SK-N-DZ (cell line): Measurements from ENCODE around the gene SLC23A2.

Experiments used
- DNase-seq: peaks from one replicate; pipeline ENCODE4 v3.0.0-alpha.2; 2015; ENCODE audit warnings: low spot score

SLC23A2 gene

GRCh38 chr20:4966826-4967751 lies 34.2 kb downstream of the SLC23A2 start:
- peak; percentile 16 for DNase-seq

GRCh38 chr20:4962241-4962855 lies 39.0 kb downstream of the SLC23A2 start:
- DNase-seq: no peak

GRCh38 chr20:4961746-4962145 lies 39.6 kb downstream of the SLC23A2 start:
- DNase-seq: no peak

DNA sequence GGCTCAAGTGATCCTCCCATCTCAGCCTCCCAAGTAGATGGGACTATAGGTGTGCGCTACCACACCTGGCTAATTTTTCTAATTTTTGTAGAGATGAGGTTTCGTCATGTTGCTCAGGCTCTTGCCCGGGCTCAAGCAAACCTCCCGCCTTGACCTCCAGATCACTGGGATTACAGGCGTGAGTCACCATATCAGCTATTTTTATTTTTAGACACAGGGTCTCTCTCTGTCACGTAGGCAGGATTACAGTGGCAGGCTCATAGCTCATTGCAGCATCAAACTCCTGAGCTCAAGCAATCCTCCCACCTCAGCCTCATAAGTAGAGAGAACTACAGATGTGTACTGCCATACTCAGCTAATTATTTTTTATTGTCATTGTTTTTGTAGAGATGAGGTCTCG lies 41.7 kb downstream of the SLC23A2 start:
- no peak for DNase-seq

- DNase-seq: no peak
Observed at GRCh38 chr20:4957939-4958362, 43.4 kb downstream of the SLC23A2 start.

DNA sequence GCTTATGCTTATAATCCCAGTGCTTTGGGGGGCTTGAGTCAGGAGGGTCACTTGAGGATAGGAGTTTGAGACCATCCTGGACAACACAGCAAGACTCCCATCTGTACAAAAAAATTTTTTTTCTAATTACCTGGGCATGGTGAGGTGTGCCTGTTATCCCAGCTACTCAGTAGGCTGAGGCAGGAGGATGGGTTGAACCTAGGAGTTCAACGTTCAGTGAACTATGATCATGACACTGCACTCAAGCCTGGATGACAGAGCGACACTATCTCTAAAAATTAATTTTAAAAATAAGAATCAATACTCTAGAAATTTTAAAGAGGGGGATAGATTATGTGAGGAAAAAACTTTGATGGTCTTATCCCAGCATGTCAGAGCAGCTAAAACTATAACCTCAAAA lies 44.1 kb downstream of the SLC23A2 start:
- DNase-seq: no peak

DNA sequence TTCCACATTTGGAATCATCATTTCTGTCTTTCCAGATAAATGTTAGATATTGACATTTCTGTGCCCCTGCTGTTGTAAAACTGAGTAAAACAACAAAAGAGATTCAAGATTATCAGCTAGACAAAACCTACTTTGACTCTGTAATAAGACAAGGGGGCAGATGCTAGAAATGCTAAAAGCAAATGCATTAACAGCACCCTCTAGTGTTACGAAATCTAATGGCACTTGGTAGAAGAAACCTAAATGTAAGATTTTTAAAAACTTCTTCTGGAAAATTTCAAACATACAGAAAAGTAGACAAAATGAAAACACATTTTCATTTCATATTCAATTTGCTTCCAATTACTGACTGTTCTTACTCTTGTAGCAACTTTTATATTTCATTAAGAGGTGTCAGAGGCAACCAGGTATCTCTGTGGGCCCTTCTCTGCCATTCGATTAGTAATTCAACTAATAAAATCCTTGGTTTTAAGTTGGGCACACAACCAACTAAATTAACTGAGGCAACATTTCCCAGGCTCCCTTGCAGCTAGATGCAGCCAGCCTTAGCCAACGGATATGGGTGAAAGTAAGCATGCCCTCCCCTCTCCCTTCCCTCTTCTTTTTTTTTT lies 45.0 kb downstream of the SLC23A2 start:
- peak; percentile 59 for DNase-seq

DNA sequence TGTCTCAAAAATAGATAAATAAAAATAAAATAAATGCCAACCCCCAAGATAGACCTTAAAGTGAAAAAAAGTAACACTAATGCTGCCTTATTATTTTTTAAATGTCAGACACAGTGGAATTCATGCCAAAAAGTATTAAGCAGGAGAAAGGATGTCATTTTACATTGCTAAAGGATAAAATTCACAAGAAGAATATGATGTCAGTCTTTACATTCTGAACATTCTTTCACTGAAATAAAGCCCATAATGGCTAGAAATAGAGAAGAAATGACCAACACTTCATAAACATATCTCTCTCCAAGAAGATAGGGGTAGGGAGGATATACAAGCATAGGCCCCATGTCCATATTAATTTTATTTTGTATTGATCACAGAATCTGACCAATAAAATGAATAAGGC lies 47.4 kb downstream of the SLC23A2 start:
- no peak for DNase-seq

GRCh38 chr20:4952229-4952628 lies 49.1 kb downstream of the SLC23A2 start:
- DNase-seq: no peak

- DNase-seq: no peak
Observed at GRCh38 chr20:4951299-4951698, 50.0 kb downstream of the SLC23A2 start.

GRCh38 chr20:4950841-4951240 lies 50.5 kb downstream of the SLC23A2 start:
- no peak for DNase-seq

- no peak for DNase-seq
Observed at GRCh38 chr20:4950437-4950836, 50.9 kb downstream of the SLC23A2 start.

DNA sequence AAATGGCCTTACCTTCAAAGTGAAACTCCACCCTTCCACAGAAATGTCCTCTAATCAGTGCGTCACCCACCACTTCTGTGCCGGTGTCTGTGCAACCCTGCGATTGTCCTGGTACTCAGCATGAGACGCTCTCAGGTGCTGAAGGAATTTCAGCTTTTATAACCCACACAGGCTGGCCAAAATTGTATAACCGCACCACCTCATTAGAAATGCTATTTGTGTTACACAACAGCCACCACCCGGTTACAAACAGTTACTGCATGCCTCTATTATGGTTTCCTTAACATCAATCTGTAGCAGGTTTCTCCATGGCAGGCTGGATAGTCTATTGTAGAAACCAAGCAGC lies 51.5 kb downstream of the SLC23A2 start:
- no peak for DNase-seq

- no peak for DNase-seq
Observed at GRCh38 chr20:4947817-4948559, 53.3 kb downstream of the SLC23A2 start.

GRCh38 chr20:4946986-4947385 lies 54.3 kb downstream of the SLC23A2 start:
- DNase-seq: no peak

DNA sequence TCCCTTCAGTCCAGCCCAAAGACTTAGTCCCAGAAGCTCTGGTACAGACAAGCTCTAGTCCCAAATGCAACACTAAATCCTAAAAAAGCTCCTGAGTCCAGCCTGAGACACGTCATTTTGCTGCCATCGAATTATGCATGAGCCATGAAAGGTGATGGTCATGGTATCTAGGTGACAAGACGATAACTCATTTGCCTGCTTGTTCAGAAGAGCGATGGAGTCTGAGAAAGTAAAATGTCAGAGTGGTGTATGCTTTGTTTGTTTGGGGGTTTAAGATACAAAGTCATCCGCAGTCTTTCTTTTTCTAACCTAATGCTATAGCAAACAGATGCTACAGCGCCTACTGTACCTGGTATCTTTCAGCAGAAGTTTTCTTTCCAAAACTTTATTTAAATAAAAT lies 54.7 kb downstream of the SLC23A2 start:
- no peak for DNase-seq

- DNase-seq: no peak
Observed at GRCh38 chr20:4944518-4945313, 56.6 kb downstream of the SLC23A2 start.

DNA sequence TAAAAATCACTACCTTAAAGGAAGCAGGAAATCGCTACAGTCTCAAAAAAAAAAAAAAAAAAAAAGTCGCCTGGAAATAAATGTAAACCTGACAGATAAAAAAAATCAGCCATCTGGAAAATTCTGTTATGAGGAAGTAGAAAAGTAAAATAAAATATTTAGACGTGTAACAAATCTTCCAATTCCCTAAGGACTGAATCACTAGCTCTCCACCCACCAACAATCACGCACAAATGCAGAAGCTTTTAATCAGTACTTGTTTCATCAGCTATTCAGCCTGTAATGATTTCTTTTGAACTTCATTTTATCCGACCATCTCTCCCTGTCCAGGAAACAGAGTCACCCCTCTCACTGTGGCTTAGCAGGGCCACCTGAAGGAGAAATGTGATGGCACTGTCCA lies 59.0 kb downstream of the SLC23A2 start:
- DNase-seq: no peak

DNA sequence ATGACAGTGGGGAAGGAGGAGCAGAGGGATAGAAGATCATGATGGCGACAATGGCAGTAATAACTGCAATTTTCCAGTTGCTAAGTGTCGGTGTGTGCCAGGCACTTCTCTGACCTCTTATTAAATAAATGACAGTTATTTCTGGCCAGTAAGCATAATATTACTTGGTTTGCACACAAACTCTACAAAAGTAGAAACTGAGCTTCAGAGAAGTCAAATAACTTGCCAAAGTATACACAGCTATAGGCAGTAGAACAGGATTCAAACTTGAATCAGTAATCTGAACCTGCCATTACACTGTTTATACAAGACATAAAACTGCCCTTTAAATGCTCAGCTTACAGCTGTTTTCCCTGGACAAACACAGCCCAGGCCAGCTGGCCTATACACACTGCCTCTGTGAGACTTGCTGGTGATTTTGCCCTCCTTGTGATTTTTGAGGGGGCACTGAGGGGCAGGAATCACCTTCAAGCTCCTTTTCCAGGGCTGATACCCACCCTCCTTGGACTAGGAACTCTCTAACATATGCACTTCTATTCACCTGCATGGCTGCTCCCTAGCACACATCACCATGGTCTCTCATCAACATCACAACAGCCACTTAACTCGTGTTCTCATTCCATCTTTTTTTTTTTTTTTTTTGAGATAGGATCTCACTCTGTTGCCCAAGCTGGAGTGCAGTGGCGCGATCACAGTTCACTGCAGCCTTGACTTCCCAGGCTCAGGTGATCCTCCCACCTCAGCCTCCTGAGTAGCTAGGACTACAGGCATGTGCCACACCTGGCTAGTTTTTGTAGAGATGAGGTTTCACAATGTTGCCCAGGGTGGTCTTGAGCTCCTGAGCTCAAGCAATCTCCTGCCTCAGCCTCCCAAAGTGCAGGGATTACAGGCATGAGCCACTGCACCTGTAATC lies 63.6 kb downstream of the SLC23A2 start:
- no peak for DNase-seq

GRCh38 chr20:4936851-4937406 lies 64.4 kb downstream of the SLC23A2 start:
- no peak for DNase-seq
